HG02885 (cell line): Measurements from ENCODE around the gene MT1H.
A peak's percentile ranks its signal among the peaks of the same experiment; 100 is the strongest.
"Not testable (repeated sequence)": the region's sequence is repeated elsewhere in the genome, so short reads cannot be mapped to it uniquely, and the experiment has no call there.

Experiments
- ATAC-seq: cut with Tn5 transposase; IDR thresholded peaks from one replicate; pipeline ENCODE4 v1.9.1; 2021; ENCODE audit warnings: mild to moderate bottlenecking; ENCODE audit not compliant: unreplicated experiment, poor library complexity

MT1H gene

DNA sequence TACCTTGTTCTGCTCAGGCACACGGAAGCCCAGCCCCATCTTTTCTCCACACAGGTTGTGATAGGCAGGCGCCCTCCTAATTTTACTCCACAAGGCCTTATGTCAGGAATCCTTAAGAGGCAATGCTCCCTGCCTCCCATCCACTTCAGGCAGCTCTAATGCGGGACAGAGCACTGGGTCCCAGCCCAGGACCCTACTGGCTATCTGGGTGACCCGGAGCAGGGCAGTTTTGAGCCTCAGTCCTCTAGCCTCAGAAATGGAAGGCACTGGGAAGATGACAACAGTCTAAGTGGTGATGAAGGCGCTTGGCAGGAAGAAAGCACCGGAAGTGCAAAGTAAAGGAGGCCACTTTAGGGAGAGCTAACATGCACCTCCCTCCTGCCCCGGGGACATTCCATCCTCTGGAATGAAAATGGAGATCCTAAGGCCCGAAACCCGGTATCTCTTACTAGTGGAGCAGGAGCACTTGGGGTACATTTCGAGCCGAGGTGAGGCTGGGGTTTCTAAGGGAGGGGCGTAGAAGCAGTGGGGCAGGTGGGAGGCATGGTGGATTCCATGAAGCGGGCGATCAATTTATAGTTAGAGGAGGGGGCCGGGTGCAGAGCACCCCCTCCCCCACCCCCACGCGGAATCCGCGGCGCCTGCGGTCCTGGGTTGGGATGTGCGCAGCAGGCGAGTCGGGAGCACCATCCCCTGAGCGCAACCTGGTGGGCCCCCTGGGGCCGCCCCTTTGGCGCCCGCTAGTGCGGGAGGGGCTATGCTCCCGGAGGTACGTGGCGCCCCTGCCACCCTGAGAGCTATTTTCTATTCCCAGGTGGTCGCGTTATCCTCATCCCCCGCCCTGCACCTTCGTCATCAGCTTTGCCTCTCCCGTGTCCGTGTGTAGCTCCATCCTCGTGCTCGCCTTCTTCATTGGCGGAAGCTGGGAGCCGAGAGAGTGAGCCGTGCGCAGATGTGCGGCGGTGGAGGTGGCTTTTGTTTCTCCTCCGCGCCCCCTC is 7.0 kb upstream of the MT1H start:
- no peak for ATAC-seq

DNA sequence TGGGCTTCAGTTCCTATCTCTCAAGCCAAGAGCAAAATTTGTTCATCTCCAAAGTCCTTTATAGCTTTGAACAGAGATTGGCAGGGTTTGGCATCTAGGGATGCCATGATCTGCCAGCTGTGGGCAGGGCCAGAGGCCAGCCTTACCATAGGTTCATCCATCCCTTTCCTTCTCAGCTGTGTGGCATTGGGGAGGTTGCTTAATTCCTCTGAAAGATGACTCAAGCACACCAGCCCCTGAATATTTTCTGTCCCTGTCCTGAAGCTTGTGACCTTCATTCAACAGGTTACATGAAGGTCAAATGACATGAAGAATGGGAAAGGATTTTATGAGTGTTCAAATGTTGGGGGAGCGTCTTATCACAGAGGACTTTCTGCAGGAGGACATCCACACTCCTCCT is 5.1 kb upstream of the MT1H start:
- ATAC-seq: no peak

DNA sequence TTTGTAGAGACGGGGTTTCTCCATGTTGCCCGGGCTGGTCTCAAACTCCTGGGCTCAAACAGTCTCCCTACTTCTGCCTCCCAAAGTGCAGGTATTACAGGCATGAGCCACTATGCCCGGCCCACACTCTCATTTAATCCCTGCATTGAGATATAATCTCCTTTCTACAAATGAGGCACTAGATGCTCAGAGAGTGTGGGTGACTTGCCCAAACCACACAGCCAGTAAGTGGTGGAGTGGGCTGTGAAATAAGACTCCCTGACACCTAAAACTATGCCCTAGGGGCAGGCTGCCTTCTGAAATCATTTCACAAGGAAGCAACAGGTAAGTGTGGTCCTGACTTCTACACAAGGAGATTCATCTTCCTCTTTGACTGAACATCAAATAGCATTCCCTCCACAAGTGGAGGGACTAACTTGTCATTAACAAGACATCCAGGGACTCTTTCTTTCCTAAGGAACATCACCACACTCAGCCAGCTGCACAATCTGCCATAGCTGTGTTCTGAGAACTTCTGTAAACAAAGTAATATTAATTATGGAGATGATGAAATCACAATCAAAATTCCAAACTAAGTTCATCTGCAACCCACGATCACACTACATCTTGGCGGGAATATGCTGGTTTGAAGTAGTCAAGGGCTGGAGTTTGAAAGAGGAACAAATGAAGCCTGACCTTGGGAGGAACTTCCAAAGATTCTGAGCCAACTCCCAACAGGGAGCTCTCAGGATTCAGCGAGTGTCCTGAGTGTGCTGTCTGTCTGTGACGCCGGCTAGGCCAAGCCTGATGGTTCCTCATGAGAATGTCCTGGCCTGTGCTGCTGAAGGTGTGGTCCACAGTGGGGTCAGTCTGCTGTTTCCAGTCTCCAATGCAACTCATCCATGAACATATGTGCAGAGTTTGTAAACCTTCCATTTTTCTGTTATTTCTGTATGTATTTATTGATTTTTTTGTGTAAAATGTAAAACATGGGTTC is 4.0 kb upstream of the MT1H start:
- not testable (repeated sequence) for ATAC-seq

DNA sequence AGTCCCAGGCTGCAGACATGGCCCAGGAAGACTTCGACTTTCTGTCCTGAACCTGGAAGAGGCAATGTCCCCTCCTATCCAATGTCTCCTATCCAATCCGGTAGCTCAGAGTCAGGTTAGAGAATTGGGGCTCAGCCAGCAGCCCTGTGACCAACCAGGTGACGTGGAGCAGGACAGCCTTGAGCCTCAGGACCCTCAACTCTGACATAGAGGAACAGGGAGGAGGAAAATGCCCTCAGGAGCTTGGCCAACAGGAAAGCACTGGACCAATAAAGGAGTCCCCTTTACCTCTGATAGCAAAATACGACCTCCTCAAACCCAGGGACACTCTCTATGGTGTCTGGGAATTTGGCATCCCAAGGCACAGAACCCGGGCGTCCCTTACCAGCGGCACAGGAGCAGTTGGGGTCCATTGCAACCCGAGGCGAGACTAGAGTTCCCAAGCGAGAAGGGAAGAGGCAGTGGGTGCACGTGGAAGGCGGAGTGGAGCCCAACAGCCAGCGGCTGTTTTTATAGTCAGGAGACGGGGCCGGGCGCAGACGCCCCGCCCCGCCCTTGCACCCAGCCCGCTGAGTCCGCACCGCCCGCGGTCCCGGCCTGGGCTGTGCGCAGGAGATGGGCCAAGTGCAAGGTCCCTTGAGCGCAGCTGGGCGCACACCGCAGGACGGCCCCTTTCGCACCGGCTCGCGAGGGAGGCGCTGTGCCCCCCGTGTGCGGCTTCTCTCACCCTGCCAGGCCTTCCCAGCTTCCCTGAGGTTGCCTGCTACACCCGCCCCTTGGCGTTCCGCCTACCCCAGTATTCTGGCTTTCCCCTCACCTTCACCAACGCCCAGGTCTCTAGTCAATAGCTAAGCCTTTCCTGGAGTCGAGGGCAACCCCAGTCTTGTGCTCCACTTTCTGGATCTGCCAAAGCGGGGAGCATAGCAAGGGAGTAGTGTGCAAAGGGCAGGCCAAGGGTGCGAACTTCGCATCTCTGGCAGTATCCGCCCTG is 1.7 kb upstream of the MT1H start, which contains the start of gene MT1G:
Gene MT1G (minus strand): TSS at position 485 of the 991 bp plus-strand sequence. CDS start 72 bp downstream, at position 413.
- ATAC-seq: no peak

GRCh38 chr16:56669840-56670619 is 416 bp downstream of the MT1H start:
- no peak for ATAC-seq

- no peak for ATAC-seq
Observed at GRCh38 chr16:56670620-56670934, 963 bp downstream of the MT1H start.

- ATAC-seq: not testable (repeated sequence)
Observed at GRCh38 chr16:56671691-56672090, 2.1 kb downstream of the MT1H start.

GRCh38 chr16:56672171-56672570 is 2.6 kb downstream of the MT1H start:
- ATAC-seq: not testable (repeated sequence)

- no peak for ATAC-seq
Observed at GRCh38 chr16:56672761-56673536, 3.3 kb downstream of the MT1H start.

- ATAC-seq: no peak
Observed at GRCh38 chr16:56673921-56674320, 4.3 kb downstream of the MT1H start.

DNA sequence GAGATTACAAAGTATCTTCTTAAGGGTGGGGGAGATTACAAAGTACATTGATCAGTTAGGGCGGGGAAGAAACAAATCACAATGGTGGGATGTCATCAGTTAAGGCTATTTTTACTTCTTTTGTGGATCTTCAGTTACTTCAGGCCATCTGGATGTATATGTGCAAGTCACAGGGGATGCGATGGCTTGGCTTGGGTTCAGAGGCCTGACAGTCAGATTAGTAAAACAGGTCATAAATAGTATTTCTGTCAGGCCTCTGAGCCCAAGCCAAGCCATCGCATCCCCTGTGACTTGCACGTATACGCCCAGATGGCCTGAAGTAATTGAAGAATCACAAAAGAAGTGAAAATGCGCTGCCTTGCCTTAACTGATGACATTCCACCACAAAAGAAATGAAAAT is 5.0 kb downstream of the MT1H start:
- not testable (repeated sequence) for ATAC-seq

- no peak for ATAC-seq
Observed at GRCh38 chr16:56675685-56676210, 6.1 kb downstream of the MT1H start.

GRCh38 chr16:56677474-56677873 is 7.9 kb downstream of the MT1H start:
- no peak for ATAC-seq

GRCh38 chr16:56679078-56679730 is 9.6 kb downstream of the MT1H start:
- ATAC-seq: no peak

- ATAC-seq: no peak
Observed at GRCh38 chr16:56679818-56680217, 10.2 kb downstream of the MT1H start.

GRCh38 chr16:56681939-56682702 is 12.5 kb downstream of the MT1H start, which contains the start of gene MT1X:
Gene MT1X, plus strand, starts transcription at chr16:56682470. Its CDS starts 71 bp downstream, at chr16:56682541.
- ATAC-seq: peak; percentile 99
